DMS114 treated with DMSO at 0.1 percent for 48 hours (cell line): ENCODE measurements around the gene GLI2.

Experiments used
- DNase-seq: peaks from one replicate; lab custom pipeline; 2025; ENCODE audit not compliant: unreplicated experiment; lab: John Stamatoyannopoulos, UW

The GLI2 gene

DNA sequence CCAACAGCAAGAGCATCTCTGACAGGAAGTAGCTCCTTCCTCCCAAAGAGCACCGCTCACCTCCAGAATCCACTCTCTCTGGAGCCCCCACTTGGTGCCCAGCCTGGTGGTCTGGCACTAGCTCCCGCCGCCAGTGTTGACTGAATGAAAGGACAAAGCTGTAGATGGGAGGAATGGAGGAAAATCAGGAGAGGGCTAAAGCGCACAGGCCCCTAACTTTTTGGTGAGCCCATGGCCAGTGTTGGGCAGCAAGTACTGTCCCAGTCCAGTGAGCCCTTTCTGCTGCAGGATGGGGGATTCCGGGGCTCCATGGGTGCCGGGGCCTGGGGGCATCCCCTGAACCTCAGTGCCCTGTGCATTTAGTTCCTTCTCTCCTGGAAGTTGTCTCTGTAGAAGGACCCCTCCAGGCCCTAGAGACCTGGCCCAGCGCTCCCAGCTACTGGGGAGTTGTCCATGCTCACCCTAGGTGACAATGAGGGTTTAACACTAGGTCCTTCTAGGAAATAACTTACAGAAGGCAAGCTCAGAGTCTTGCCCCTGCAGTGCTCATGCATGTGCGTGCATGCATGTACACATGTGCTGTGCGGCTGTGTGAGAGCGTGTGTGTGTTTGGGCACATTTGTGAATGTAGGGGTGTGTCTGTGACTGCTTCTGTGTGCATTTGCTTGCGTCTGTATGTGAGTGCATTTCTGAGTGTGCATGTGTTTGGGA is 33.6 kb downstream of the GLI2 start:
- DNase-seq = no peak

DNA sequence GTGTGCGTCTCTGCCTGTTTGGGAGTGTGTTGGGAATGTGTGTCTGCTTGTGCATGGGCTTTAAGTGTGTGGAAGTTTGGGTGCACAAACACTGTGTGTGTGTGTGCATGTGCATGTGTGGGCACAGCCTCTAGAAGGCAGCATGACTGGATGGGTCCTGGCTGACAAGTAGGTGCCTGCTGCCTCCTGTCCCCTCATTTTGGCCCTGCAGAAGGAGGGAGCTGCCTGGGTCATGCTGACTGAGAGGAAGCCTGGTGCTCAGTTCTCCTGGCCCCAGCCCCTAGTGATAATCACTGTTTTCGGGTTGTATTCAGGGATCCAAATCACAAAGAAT is 34.1 kb downstream of the GLI2 start:
- DNase-seq = no peak

GRCh38 chr2:120770176-120770575 is 34.5 kb downstream of the GLI2 start:
- no peak for DNase-seq

GRCh38 chr2:120770641-120771040 is 35.0 kb downstream of the GLI2 start:
- no peak for DNase-seq

DNA sequence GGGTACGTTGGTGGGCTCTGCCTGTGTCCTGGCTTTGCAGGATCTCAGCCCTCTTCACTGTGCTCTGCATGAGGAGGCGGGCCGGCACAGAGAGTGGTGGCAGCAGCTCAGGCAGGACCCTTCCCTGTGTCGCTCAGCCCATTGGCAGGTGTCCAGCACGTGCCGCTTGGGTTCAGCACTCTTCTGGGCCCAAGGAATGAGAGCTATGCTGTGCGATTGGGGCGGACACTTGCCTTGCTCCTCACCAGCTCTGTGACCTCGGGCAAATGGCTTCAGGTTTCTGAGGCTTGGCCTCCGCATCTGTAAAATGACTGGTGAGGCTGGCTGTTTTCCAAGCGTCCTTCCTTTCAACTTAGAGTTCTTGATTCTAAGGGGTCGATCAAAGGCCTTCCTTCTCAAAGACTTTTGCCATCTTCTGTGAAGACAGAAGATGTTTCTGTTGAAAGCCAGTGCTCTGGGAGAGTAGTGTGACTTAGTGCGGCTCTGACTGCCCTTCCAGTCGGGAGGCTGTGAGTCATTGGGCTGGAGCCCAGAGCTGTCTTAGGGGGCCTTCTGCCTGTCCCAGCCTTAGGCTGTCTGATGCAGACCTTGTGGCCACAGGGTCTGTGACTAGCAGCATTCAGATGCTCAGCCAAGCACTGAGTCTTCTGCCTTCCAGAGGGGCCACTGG is 35.6 kb downstream of the GLI2 start:
- DNase-seq = no peak

GRCh38 chr2:120771781-120772208 is 36.1 kb downstream of the GLI2 start:
- DNase-seq = no peak

GRCh38 chr2:120772261-120772660 is 36.6 kb downstream of the GLI2 start:
- DNase-seq = no peak

DNA sequence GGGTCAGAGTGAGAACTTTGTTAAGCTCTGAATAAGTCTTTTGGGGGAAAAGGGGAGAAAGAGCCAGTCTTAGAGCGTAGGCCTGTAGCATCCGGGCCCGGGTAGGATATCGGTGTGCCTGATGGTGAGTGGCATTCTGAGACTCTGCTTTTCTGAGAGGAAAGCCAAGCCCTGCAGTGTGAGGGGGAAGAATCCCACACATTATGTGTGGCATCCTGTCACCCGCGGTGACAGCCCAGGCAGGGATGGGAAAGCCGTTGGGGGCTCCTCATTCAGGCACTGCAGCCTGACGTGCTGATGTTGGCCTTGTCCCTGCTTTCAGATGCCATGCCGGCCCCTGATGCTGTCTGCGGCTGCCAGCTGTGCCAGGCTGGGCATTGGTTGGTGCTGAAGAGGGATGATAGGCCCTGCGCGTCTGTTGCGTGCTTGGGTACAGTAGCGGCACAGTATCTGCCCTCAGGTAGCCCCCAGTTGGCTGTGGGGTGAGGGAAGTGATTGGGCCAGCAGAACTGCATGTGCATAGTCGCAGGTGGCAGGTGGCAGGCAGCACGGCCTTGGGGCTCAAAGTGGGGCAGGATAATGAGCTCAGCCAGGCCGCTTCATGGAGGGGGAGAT is 37.6 kb downstream of the GLI2 start:
- no peak for DNase-seq

DNA sequence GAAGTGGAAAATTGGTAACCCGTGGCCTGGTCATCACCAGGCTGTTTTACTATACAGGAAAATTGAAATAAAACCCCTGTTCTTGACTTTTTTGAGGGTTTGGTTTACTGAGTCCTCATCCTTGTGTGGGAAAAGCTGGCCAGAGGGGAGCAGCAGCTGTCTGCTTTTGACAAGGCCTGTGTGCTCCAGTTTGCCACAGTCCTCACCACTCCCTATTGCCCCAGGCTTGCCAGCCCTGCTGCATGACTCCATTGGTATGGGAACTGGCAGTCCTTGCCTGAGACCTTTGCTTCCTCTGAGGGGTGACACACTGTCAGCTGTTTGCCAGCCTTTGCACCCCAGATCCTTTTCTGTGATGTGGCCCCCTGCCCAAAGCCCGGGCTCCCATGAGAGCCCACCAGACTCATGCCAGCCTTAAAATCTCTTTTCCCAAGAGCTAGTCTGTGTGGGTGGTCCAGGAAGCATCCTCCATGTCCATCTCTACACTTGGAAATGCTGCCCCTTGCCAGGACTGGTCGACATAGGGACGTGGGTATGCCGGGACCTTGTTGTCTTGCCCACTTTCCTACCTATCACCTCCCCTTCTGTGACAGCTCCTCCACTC is 39.0 kb downstream of the GLI2 start:
- DNase-seq = no peak

DNA sequence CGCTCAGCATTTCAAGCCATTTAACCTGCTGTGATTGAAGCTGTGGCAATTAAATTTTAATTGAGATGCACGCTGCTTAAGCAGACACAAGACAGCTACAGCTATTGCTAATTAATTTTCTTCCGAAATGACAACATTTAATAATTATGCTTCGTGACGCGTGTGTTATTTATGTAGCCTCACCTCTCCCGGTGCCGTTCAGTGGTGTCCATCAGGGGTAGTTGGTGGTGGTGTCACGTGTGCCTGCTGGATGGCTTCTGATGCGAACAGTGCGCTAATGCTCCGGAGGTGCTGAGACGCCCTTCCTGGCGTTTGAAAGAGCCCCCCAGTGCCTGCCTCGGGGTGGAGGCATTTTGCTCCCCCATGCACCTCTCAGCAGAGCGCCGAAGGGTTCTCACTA is 39.5 kb downstream of the GLI2 start:
- DNase-seq = no peak

DNA sequence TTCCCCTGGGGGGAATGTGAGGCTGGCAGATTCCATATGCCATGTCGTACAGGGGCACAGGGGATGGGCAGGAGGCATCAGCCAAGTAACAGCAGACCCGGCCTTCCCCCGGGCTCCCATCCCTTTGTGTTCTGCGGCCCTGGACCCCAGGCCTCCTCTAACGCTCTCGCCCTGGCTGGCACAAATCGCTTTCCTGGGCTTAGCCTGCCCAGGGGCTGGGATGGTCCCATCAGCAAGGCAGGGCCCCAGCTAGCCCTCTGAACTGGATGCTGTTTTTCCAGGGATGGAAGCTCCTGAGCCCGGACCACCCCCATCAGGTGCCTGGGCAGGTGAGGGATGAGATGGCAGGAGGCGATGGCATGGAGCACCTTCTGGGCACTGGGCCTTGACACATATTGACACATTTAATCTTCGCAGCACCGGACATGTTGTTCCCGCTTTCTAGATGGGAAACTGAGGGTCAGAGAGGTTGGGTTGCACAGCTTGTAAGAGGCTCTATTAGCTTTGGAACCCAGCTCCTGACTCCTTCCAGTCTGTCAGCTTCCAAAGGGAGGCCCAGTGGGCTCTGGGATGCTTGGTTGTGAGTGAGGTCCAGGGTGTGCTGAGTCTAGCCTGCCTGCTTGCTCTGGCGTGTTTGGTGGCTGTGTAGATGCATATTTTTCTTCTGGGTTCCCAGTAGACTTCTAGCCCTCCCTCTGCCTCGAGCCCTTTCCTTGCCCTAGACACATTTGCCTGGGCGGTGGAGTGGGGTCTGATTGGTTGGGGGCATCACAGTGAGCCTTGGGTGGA is 40.3 kb downstream of the GLI2 start:
- no peak for DNase-seq

GRCh38 chr2:120776649-120777048 is 41.0 kb downstream of the GLI2 start:
- DNase-seq = no peak

GRCh38 chr2:120777170-120777751 is 41.6 kb downstream of the GLI2 start:
- DNase-seq = no peak

DNA sequence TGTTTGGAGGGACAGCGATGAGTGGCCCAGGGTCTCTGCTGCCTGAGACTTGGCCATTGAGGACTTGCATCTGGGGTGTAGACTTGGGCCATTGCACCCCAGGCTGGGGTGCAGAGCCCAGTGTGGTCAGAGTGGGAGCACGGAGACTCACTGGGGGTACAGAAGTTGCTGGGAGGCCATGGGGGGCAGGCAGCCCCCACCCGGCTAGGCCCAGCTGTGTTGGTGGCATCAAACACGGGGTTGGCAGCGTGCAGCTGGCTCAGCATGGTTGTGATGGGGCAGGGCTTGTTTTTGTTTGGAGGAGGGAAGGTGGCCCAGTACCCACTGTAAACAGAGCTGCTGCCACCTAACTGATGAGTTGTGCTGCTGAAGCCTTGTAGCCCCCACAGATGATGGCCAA is 42.1 kb downstream of the GLI2 start:
- DNase-seq = no peak

DNA sequence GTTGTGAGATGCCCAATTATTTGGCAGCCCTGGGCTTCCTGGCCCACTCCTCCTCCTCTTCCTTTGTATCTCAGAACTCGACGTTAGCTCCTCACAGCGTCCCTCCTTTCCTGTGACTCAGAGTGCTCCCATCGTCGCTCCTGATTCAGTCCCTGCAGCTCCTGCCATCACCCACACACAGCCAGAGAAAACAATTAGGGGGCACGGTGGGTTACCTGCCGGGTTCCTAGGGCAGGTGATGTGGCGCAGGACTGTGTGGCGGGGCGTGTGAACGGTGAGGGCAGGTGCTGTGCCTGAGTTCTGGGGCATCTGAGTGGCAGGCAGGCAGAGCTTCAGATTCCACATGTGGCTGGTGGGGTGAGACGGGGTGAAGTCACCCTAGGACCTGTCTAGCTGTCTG is 42.6 kb downstream of the GLI2 start:
- no peak for DNase-seq

DNA sequence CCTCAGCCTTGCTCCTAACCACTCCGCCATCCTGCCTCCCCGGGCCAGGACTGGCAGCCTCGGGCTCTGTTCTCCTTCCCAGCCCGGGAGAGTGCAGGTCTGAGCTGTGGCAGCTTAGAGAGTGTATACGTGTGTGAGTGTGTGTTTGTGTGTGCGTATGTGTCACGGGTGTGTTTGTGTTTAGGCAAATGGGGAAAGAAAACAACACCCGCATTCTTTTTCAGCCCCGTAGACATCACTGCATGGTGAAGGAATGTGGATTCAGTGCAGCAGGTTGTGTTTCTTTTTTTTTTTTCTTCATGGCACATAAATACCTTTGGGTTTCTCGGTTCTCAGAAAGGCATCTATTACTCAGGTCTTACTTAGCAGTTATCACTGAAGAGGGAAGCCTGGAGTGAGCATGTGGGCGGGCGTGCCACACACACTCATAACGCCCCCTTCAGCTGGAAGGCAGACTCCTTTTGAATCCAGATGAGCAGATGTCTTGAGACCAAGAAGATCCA is 44.2 kb downstream of the GLI2 start:
- no peak for DNase-seq

DNA sequence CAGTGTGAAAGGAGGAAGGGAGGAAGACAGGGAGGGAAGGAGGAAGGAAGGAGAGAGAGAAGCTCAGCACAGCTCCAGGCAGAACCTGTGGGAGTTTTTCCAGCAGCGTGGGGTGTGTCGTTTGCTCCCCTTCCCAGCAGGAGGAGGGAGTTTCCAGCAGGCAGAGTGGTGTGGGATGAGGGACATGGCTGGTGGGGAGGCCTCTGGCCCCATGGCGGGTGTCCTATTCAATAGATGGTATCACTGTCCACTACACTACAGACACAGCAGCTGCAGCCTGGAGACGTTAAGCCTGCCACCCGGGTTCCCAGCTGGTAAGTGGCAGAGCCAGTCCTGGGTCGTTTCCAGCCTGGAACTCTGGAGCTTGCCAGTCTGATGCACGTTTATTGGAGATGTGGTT is 44.7 kb downstream of the GLI2 start:
- no peak for DNase-seq

DNA sequence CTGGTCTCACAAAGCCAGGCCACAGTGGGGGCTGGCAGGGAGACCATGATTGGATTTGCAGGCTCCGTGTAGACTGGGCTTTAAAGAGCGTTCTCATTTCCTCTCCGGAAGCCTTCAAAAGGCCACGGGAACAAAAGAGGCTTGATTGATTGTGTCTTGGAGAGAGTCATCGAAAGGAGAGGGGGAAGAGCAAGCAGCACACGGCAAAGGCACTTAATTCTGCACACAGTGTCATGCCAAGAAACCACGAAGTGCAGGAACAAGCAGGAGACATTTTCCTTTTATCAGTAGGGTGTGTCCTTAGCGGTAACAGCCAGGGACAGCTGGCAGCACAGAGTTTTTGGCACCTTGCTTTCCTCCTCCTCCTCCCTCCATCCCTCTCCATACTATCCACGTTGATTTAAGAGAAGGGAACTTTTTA is 47.7 kb downstream of the GLI2 start:
- DNase-seq = no peak

GRCh38 chr2:120783969-120784372 is 48.3 kb downstream of the GLI2 start:
- no peak for DNase-seq
